Fibroblast of skin of left biceps (primary cell): ENCODE data around the gene NOP10.
"Not testable (repeated sequence)": the region's sequence is repeated elsewhere in the genome, so short reads cannot be mapped to it uniquely, and the experiment has no call there.

Source experiments
- DNase-seq, 2 experiments: peaks; one replicate each; pipeline ENCODE4 v3.0.0-alpha.2; 2013; ENCODE audit warnings: low read depth in 2 of 2

NOP10 gene

GRCh38 chr15:34342737-34343575, at the start of gene NOP10, which contains the start of gene NUTM1:
TSS of gene NOP10 (minus strand) at chr15:34343136. CDS start at chr15:34343073, 63 bp downstream.
TSS of gene NUTM1 (plus strand) at chr15:34343315. CDS start at chr15:34343697, 382 bp downstream.
- DNase-seq: peak; percentile 73 to 74

GRCh38 chr15:34389594-34390086, 46.7 kb upstream of the NOP10 start:
- DNase-seq: not testable (repeated sequence)

- DNase-seq: not testable (repeated sequence)
Observed at GRCh38 chr15:34381829-34382521, 39.0 kb upstream of the NOP10 start.

GRCh38 chr15:34380491-34380890, 37.6 kb upstream of the NOP10 start:
- not testable (repeated sequence) for DNase-seq

GRCh38 chr15:34376856-34377255, 33.9 kb upstream of the NOP10 start:
- no peak for DNase-seq

GRCh38 chr15:34375541-34375940, 32.6 kb upstream of the NOP10 start:
- DNase-seq: not testable (repeated sequence)

GRCh38 chr15:34374816-34375215, 31.9 kb upstream of the NOP10 start:
- DNase-seq: no peak

- DNase-seq: no peak
Observed at GRCh38 chr15:34373951-34374350, 31.0 kb upstream of the NOP10 start.

GRCh38 chr15:34370643-34371042, 27.7 kb upstream of the NOP10 start:
- no peak for DNase-seq

- no peak for DNase-seq
Observed at GRCh38 chr15:34370129-34370528, 27.2 kb upstream of the NOP10 start.

- DNase-seq: peak; percentile 38 to 43
Observed at GRCh38 chr15:34367101-34368081, 24.5 kb upstream of the NOP10 start, which contains the start of gene LPCAT4. TSS of gene LPCAT4 (minus strand) at chr15:34367196. CDS start at chr15:34367100, 96 bp downstream.

GRCh38 chr15:34366271-34367065, 23.5 kb upstream of the NOP10 start:
- peak in 1 of 2 experiments; percentile 12 for DNase-seq

- no peak for DNase-seq
Observed at GRCh38 chr15:34365836-34366235, 22.9 kb upstream of the NOP10 start.

- no peak for DNase-seq
Observed at GRCh38 chr15:34365091-34365825, 22.3 kb upstream of the NOP10 start.

- DNase-seq: no peak
Observed at GRCh38 chr15:34364041-34364440, 21.1 kb upstream of the NOP10 start.

- no peak for DNase-seq
Observed at GRCh38 chr15:34362047-34362773, 19.3 kb upstream of the NOP10 start.

GRCh38 chr15:34361278-34361677, 18.3 kb upstream of the NOP10 start:
- no peak for DNase-seq

- no peak for DNase-seq
Observed at GRCh38 chr15:34360298-34360697, 17.4 kb upstream of the NOP10 start.

GRCh38 chr15:34359416-34359815, 16.5 kb upstream of the NOP10 start:
- DNase-seq: no peak
